SK-N-SH treated with all-trans-retinoic acid at 6 μM for 48 hours (cell line): Measurements from ENCODE around the gene TRIM7.

ENCODE experiments used
- ARNTL ChIP-seq: fragments of 450-650 bp; formaldehyde crosslinking; IDR thresholded peaks from 2 replicates; pipeline ENCODE4 v1.5.0; 2020; ENCODE audit warnings: low read depth, mild to moderate bottlenecking, moderate library complexity, borderline replicate concordance
- CREB5 ChIP-seq: fragments of 250-450 bp; sonication (Bioruptor Pico); IDR thresholded peaks from 2 replicates; pipeline ENCODE4 v1.5.1; 2020; ENCODE audit warnings: low read depth, mild to moderate bottlenecking, moderate library complexity
- CSRNP3 ChIP-seq: fragments of 250-450 bp; sonication (Bioruptor Pico); IDR thresholded peaks from 2 replicates; pipeline ENCODE4 v1.5.1; 2021; ENCODE audit warnings: mild to moderate bottlenecking, moderate library complexity
- ESRRG ChIP-seq: fragments of 250-450 bp; sonication (Bioruptor Pico); IDR thresholded peaks from 2 replicates; pipeline ENCODE4 v1.6.1; 2021; ENCODE audit warnings: mild to moderate bottlenecking
- GLIS3 ChIP-seq: fragments of 250-450 bp; sonication (Bioruptor Pico); IDR thresholded peaks from 2 replicates; pipeline ENCODE4 v1.5.0; 2020; ENCODE audit warnings: mild to moderate bottlenecking, moderate library complexity
- OSR1 ChIP-seq: fragments of 250-450 bp; sonication (Bioruptor Pico); IDR thresholded peaks from 2 replicates; pipeline ENCODE4 v1.8.0; 2022; ENCODE audit warnings: moderate library complexity, mild to moderate bottlenecking, inconsistent platforms
- PATZ1 ChIP-seq: fragments of 250-450 bp; sonication (Bioruptor Pico); IDR thresholded peaks from 2 replicates; pipeline ENCODE4 v1.8.0; 2020; ENCODE audit warnings: mild to moderate bottlenecking, moderate library complexity, borderline replicate concordance
- TCF4 ChIP-seq: fragments of 250-450 bp; sonication (Bioruptor Pico); IDR thresholded peaks from 2 replicates; pipeline ENCODE4 v1.8.0; 2021; ENCODE audit warnings: mild to moderate bottlenecking, moderate library complexity, borderline replicate concordance
- ZFP30 ChIP-seq: fragments of 450-650 bp; formaldehyde crosslinking; IDR thresholded peaks from 2 replicates; pipeline ENCODE4 v1.5.0; 2022; ENCODE audit warnings: mild to moderate bottlenecking, moderate library complexity
- ZNF565 ChIP-seq: fragments of 450-650 bp; formaldehyde crosslinking; conservative IDR thresholded peaks from 2 replicates; pipeline ENCODE4 v1.5.0; 2020; ENCODE audit warnings: low read depth, mild to moderate bottlenecking, moderate library complexity

GRCh38 chr5:181223729-181224389, 18.9 kb upstream of the TRIM7 start:
- TF ChIP-seq CSRNP3 (CRISPR knock-in tag): no peak
- no peak for TF ChIP-seq ZFP30 (CRISPR knock-in tag)
- no peak for TF ChIP-seq ZNF565 (CRISPR knock-in tag)
- no peak for TF ChIP-seq ESRRG
- TF ChIP-seq ARNTL: no peak
- TF ChIP-seq TCF4 (CRISPR knock-in tag): no peak
- no peak for TF ChIP-seq PATZ1 (CRISPR knock-in tag)
- TF ChIP-seq CREB5 (CRISPR knock-in tag): no peak
- no peak for TF ChIP-seq OSR1 (CRISPR knock-in tag)
- no peak for TF ChIP-seq GLIS3 (CRISPR knock-in tag)
